ENCODE data around the gene NHEJ1. TPM values are rescaled to one million over a fixed set of nuclear protein-coding genes. Genes with fewer than 3 reads are reported as not detected.

NHEJ1 gene
- total and polyA plus RNA-seq, 9 of the 15 experiments (the other 6 are each of a cell fraction or from before 2014, with no cell fraction given), result 9.0 to 23.7 (median 13.9) TPM

DNA sequence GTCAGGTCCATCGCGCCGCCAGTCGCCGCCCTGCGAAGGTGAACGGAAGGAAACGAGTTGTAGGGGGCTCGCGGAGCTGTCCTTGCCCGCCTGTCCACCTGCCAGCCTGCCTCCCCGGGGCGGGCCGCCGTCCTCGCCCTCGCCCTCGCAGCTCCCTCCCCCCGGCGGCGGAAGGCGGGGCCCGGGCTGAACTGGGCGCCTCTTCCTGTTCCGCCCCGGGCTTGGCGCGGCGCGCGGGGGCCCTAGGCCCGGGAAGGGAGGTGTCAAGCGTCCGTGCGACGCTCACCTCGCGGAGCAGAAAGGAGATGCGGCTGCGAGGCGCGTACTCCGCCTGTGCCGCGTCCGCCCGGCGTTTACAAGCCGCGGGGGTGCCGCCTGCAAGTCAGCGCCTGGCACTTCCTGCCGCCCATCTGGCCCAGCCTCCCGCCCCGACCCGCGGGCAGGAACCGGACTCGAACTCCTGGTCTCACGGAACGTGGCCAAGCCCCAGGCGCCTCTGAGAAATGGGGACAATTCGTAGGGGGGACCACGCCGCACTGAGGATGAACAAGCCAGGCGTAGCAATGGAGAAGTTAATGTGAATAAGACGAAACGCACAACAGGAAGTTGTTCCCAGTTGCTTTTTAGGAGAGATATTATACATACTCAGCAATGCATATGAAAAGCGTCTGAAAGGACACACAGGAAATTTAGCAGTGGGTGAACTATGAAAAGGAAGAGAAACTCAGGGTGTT is 16.4 kb upstream of the NHEJ1 start, which contains the start of gene CNPPD1 (continued):
- no peak for TF ChIP-seq FOXA3 (CRISPR knock-in tag; conservative IDR thresholded peaks at IDR 0.05 in 1 of 2, IDR thresholded peaks at IDR 0.05 in 1 of 2)
- TF ChIP-seq MBD2 (IDR thresholded peaks at IDR 0.05; ENCODE audit: borderline replicate concordance, low read depth), result 0 out of 2 replicates have a peak, but pooled peaks have one; percentile 57

GRCh38 chr2:219175928-219176817 is 15.6 kb upstream of the NHEJ1 start:
- DNase-seq (ENCODE audit: extremely low read depth in 1 of 4, low spot score in 3 of 4) (peak in 3 of 4 experiments; percentile 30 to 50 (median 39)), ATAC-seq (peak; percentile 66), FAIRE-seq (no peak)
- Histone ChIP-seq H3K27ac (ENCODE audit: extremely low read depth, low read depth, low read length) (peak overlapping the region; percentile 97), H3K9ac (ENCODE audit: insufficient read depth in 1 of 2, low read depth in 2 of 2, low read length in 2 of 2) (peak overlapping the region; percentile 90 to 94), H3K4me2 (ENCODE audit: insufficient read depth, low read length) (peak overlapping the region; percentile 100), H2AFZ (ENCODE audit: low read depth, low read length) (peak overlapping the region; percentile 88), H3K4me3 (peak overlapping the region; percentile 80), H3K4me1 (replicated peaks in 1 of 2; ENCODE audit: control insufficient read depth in 2 of 2, insufficient read depth in 2 of 2, low read length in 2 of 2) (peaks cover 13 to 25% of the 10 kb centered on the region in 2 experiments; a peak in 4 of 5 replicates), H3K36me3 (ENCODE audit: control insufficient read depth, insufficient read depth, low read length) (peaks cover 50% of the 10 kb centered on the region; the same call in 2 of the 3 replicates), H4K20me1 (replicated peaks; ENCODE audit: control insufficient read depth, insufficient read depth, low read length) (no peaks in the 10 kb centered on the region), H3K9me1 (ENCODE audit: control insufficient read depth, insufficient read depth, low read length) (no peaks in the 10 kb centered on the region), H3K9me3 (replicated peaks; ENCODE audit: control insufficient read depth, insufficient read depth, low read depth, low read length) (no peaks in the 10 kb centered on the region), H3K79me2 (ENCODE audit: control insufficient read depth, insufficient read depth, low read length) (peaks cover 42% of the 10 kb centered on the region), H3K27me3 (ENCODE audit: control insufficient read depth in 2 of 2, insufficient read depth in 2 of 2, low read length in 2 of 2) (no peaks in the 10 kb centered on the region)
- intact Hi-C loops (cut with micrococcal nuclease) (loop anchor here (2.0 kb wide), 1 partner anchor 31 kb away; the partner anchor contains the start of gene ZFAND2B), in situ Hi-C loops (cut with MboI) (no loop called here)
- POLR2A ChIA-PET, result interaction anchor here (0.6 to 1.7 kb wide), 12 partner anchors 9 to 119 kb away, joined by 3 to 9 read pairs (median 4); partner anchors contain the start of genes DNAJB2 and ZFAND2B
- CTCF ChIA-PET (ENCODE audit: low intra/inter-chr PET ratio), result no interaction called here
- 3% methylated on average over 26 of the region's 45 CpGs for WGBS (ENCODE audit: insufficient coverage, low coverage, missing lambda C conversion rate)
- no TSS peak for BruUV-seq (replicated peaks)
- TF ChIP-seq ZNF384 (IDR thresholded peaks at IDR 0.05; ENCODE audit: low read depth, low read length) (no peak), AFF4 (CRISPR knock-in tag; IDR thresholded peaks at IDR 0.05) (0 out of 2 replicates have a peak, but pooled peaks have one; percentile 5), TFAP4 (CRISPR knock-in tag; IDR thresholded peaks at IDR 0.05; ENCODE audit: borderline replicate concordance) (peak; percentile 3; the same call in 1 of the 2 replicates), SAP30 (IDR thresholded peaks at IDR 0.05; ENCODE audit: borderline replicate concordance, insufficient read depth, low read depth, low read length, poor library complexity, severe bottlenecking) (peak; percentile 22)
- TF ChIP-seq, protein P1, sequence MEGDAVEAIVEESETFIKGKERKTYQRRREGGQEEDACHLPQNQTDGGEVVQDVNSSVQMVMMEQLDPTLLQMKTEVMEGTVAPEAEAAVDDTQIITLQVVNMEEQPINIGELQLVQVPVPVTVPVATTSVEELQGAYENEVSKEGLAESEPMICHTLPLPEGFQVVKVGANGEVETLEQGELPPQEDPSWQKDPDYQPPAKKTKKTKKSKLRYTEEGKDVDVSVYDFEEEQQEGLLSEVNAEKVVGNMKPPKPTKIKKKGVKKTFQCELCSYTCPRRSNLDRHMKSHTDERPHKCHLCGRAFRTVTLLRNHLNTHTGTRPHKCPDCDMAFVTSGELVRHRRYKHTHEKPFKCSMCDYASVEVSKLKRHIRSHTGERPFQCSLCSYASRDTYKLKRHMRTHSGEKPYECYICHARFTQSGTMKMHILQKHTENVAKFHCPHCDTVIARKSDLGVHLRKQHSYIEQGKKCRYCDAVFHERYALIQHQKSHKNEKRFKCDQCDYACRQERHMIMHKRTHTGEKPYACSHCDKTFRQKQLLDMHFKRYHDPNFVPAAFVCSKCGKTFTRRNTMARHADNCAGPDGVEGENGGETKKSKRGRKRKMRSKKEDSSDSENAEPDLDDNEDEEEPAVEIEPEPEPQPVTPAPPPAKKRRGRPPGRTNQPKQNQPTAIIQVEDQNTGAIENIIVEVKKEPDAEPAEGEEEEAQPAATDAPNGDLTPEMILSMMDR (IDR thresholded peaks at IDR 0.05 in 2 of 3, conservative IDR thresholded peaks at IDR 0.05 in 1 of 3; ENCODE audit: insufficient read depth in 2 of 3, low read depth in 1 of 3, low read length in 3 of 3), result peak in 2 of 3 experiments; percentile 2 to 6; a peak in 1 of 6 replicates

Data from K562 (cell line).